Lower leg skin (tissue), 4 donors: ENCODE measurements around the gene MUS81. TPM values are rescaled to one million over a fixed set of nuclear protein-coding genes. Genes with fewer than 3 reads are reported as not detected.

ENCODE experiments used
- DNase-seq, 2 donors: peaks; one replicate each; pipeline ENCODE4 v3.0.0-alpha.2; 2019; ENCODE audit warnings: low spot score in 2 of 2
- H3K4me3 ChIP-seq: fragments of 200-600 bp; sonication (generic); 2 replicates; pipeline ENCODE4 v1.5.1; 2017; ENCODE audit warnings: mild to moderate bottlenecking, low read depth; ENCODE audit not compliant: poor library complexity, severe bottlenecking
- CTCF ChIP-seq, 3 donors: fragments of 450-650 bp; IDR thresholded peaks; one replicate each; pipeline ENCODE4 v1.5.1; 2016; ENCODE audit warnings: antibody characterized with exemption in 3 of 3, mild to moderate bottlenecking in 3 of 3, moderate library complexity in 2 of 3
- POLR2A ChIP-seq, 2 donors: fragments of 450-650 bp; IDR thresholded peaks; one replicate each; pipeline ENCODE4 v1.6.1; 2016 to 2017; ENCODE audit warnings: antibody characterized with exemption in 2 of 2, mild to moderate bottlenecking in 1 of 2, moderate library complexity in 1 of 2
- WGBS, 2 donors: methylation state at CpG; one replicate each; pipeline ENCODE4 v1.1.5; 2018; 5-methylcytosine and 5-hydroxymethylcytosine counted together
- intact Hi-C: fragments of 100-400 bp; cut with DNase I; formaldehyde crosslinking; loops from one replicate; pipeline ENCODE4 v1.15.0; 2023; ENCODE audit warnings: low total_unique reads
- total RNA-seq, 4 donors: library from RNA; depleted of rRNA; stranded (reverse); fragments of >200 nt; gene quantifications; one replicate each; pipeline ENCODE4 v1.1.0, GENCODE V29; 2016

The MUS81 gene
- total RNA-seq, 4 donors from 2014 or later, result 29.3 to 38.1 (median 37.1) TPM

GRCh38 chr11:65850217-65851082, 9.8 kb upstream of the MUS81 start:
- 77 to 79% methylated on average over 15 to 18 of the region's 20 CpGs for WGBS, 2 donors
- TF ChIP-seq POLR2A (IDR thresholded peaks at IDR 0.05) (no peak), CTCF (IDR thresholded peaks at IDR 0.05) (no peak)
- DNase-seq, result no peak
- no peak overlapping the region for H3K4me3 ChIP-seq
- intact Hi-C loops, result no loop called here

- no peak overlapping the region for H3K4me3 ChIP-seq
- no peak for TF ChIP-seq CTCF (IDR thresholded peaks at IDR 0.05)
- TF ChIP-seq POLR2A (IDR thresholded peaks at IDR 0.05), result no peak
- 89 to 92% methylated on average over 14 of the region's 14 CpGs for WGBS, 2 donors
- intact Hi-C loops, result no loop called here
- no peak for DNase-seq
Observed at GRCh38 chr11:65851083-65851579, 9.1 kb upstream of the MUS81 start.

DNA sequence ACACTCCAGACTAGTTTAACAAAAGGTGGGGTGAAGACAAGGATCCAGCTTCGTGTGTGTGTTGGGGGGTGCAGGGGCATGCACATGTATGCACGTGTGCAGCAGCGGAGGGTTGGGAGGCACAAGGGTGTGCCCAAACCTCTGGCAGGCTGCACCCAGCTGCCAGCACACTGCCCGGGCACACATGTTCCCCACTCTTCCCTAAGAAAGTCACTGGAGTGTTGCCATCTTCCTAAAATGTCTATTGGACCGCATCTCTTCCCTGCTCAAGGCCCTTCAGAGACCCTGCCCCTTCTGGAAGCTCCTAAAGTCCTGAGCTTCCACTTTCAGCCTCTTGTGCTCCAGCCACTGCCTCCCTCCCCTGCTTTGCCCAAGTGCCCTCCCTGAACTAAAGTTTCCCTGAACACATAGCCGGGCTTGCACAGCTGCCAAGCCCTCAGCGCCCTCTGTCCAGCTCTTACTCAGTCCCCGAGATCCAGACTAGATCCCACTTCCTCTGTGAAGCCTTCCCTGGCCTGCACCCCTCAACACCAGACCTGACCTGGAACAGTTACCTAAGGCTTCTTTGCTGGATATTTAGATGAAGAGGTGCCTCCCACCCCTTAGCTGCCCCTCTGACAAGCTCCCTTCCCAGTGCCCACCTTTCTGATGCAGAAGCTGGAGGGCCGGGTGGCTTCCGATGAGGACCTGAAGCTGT, 8.3 kb upstream of the MUS81 start:
- no peak for DNase-seq
- 54 to 73% methylated on average over 10 of the region's 10 CpGs for WGBS, 2 donors
- no peak for TF ChIP-seq POLR2A (IDR thresholded peaks at IDR 0.05)
- TF ChIP-seq CTCF (IDR thresholded peaks at IDR 0.05), result no peak
- no peak overlapping the region for H3K4me3 ChIP-seq
- intact Hi-C loops, result no loop called here

DNA sequence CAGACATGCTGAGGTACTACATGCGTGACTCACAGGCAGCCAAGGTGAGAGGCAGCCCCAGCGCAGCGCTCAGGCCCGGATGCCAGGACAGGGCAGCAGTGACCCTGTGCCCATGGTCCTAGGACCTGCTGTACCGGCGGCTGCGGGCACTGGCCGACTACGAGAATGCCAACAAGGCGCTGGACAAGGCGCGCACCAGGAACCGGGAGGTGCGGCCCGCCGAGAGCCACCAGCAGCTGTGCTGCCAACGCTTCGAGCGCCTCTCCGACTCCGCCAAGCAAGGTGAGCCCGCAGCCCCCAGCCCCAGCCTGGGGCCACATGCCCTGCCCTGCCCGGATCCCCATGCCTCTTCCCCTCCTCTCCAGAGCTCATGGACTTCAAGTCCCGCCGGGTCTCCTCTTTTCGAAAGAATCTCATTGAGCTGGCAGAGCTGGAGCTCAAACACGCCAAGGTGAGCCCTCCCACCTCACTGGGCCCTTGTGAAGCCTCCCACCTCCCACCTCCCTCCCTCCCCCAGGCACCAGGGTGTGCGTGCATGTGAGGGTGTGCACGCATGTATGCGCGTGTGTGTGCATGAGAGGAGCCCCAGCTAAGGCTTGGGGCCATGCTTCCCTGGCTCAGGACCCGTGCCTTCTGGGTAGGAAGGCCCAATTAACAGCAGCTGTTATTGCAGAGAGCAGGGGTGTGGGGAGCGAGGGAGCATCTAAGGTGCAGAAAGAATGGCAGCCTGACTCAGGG, 7.6 kb upstream of the MUS81 start:
- DNase-seq, result no peak
- TF ChIP-seq POLR2A (IDR thresholded peaks at IDR 0.05), result no peak
- no peak for TF ChIP-seq CTCF (IDR thresholded peaks at IDR 0.05)

DNA sequence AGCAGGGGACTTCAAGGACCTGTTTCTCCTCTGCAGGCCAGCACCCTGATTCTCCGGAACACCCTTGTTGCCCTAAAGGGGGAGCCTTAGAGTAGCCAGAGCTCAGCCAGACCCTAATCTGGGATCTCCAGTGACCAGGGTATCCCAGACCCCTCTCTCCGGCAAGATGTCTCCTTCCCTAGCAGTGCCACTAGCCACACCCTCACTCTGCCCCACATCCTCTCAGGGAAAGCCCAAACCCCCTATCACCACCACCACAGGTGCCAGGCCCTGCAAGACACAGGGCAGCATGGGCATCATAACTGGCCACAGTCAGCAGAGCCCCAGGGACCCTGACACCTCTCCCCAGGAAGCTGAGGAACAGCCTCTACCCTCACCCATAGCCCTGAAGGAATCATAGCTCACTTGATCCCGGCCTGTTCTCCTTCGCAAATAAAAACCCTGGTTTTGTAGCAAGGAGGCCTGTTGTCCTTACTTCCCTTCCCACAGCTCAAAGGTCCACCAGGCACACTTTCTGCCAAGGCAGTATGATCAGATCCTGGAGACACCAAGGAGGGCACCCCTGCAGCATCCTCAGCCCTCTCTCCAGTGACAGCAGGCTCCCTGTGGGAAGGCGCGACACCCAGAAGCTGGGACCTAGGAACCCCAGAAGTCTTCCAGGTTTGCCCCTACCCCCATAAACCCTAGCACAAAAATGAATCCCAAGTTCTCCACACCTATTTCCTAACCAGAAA, 6.8 kb upstream of the MUS81 start:
- H3K4me3 ChIP-seq, result no peak overlapping the region
- TF ChIP-seq CTCF (IDR thresholded peaks at IDR 0.05) (no peak), POLR2A (IDR thresholded peaks at IDR 0.05) (no peak)
- intact Hi-C loops, result no loop called here
- no peak for DNase-seq
- 75 to 84% methylated on average over 6 of the region's 6 CpGs for WGBS, 2 donors

More for the DNA sequence above, 7.6 kb upstream of the MUS81 start:
- no peak overlapping the region for H3K4me3 ChIP-seq
- intact Hi-C loops, result no loop called here
- WGBS, 2 donors, result 62 to 73% methylated on average over 14 to 33 of the region's 33 CpGs
